HCT116 (cell line): ENCODE measurements around the gene CCDC197. TPM values are rescaled to one million over a fixed set of nuclear protein-coding genes. Genes with fewer than 3 reads are reported as not detected.
A peak's percentile ranks its signal among the peaks of the same experiment; 100 is the strongest.

Experiments used
- ATAC-seq: fragments of 200-7000 bp; cut with Tn5 transposase; 2 replicates; pipeline ENCODE4 v1.9.1; 2020; ENCODE audit warnings: mild to moderate bottlenecking, moderate library complexity
- BruUV-seq: library from RNA; stranded (reverse); fragments of 400-500 nt; replicated peaks from 2 replicates; lab custom pipeline; 2021; lab: Mats Ljungman, UMichigan
- CTCF ChIA-PET: fragments of 300-600 bp; sonication (Branson Sonifier 250); formaldehyde crosslinking; loops from one replicate; lab custom pipeline; 2021; ENCODE audit warnings: antibody characterized with exemption; lab: Charles Lee
- POLR2A ChIA-PET: fragments of 300-600, 350-600 bp; sonication (Branson Sonifier 250); formaldehyde crosslinking; loops from one replicate; lab custom pipeline; 2021; ENCODE audit warnings: antibody characterized with exemption; lab: Charles Lee
- RAD21 ChIA-PET, 2 experiments: fragments of 300-600 bp; sonication (Branson Sonifier 250); formaldehyde crosslinking; loops; one replicate each; lab custom pipeline; 2023; ENCODE audit warnings: low total read pairs in 2 of 2; ENCODE audit not compliant: uncharacterized antibody in 2 of 2, unreplicated experiment in 2 of 2, low non-redundant PET in 1 of 2; lab: Charles Lee
- DNase-seq: peaks from one replicate; pipeline ENCODE4 v3.0.0-alpha.2; 2010; ENCODE audit warnings: low read depth, low spot score
- H2AFZ ChIP-seq: fragments of 200-600 bp; shearing (Covaris generic), sonication (generic); 2 replicates; pipeline ENCODE4 v1.6.1; 2017; ENCODE audit warnings: low read depth, mixed run types, mixed read lengths, antibody characterized with exemption, low read length; ENCODE audit not compliant: poor library complexity, severe bottlenecking
- H3K27ac ChIP-seq: 2 replicates; pipeline ENCODE4 v1.5.1; 2012; ENCODE audit warnings: low read depth, low read length
- H3K27me3 ChIP-seq: fragments of 200-600 bp; sonication (generic); 2 replicates; pipeline ENCODE4 v1.6.1; 2016; ENCODE audit warnings: mixed run types, low read length, mixed read lengths; ENCODE audit not compliant: insufficient read depth
- H3K36me3 ChIP-seq, 2 experiments: fragments of 200-500 bp in 1 of 2; fragments of 200-600 bp in 1 of 2; sonication (Bioruptor generic) in 1 of 2; sonication (generic) in 1 of 2; 2 replicates each; pipeline versions ENCODE4 v1.5.1 to v1.6.1; 2014 to 2016; ENCODE audit warnings: low read length in 2 of 2, inconsistent platforms in 1 of 2, mixed read lengths in 1 of 2, mixed run types in 1 of 2; ENCODE audit not compliant: insufficient read depth in 2 of 2, control insufficient read depth in 1 of 2
- H3K4me1 ChIP-seq, 2 experiments: fragments of 200-600 bp in 1 of 2; sonication (generic) in 1 of 2; 2 replicates each; pipeline versions ENCODE4 v1.5.1 to v1.6.1; 2012 to 2017; ENCODE audit warnings: low read length in 2 of 2, inconsistent platforms in 1 of 2, mild to moderate bottlenecking in 1 of 2, mixed read lengths in 1 of 2, mixed run types in 1 of 2, moderate library complexity in 1 of 2; ENCODE audit not compliant: insufficient read depth in 2 of 2, control insufficient read depth in 1 of 2
- H3K4me2 ChIP-seq: fragments of 200-600 bp; sonication (generic); 2 replicates; pipeline ENCODE4 v1.6.1; 2017; ENCODE audit warnings: mixed run types, low read length, mixed read lengths
- H3K4me3 ChIP-seq, 2 experiments: fragments of 200-600 bp in 1 of 2; sonication (generic) in 1 of 2; replicated peaks in 1 of 2; 2 replicates each; pipeline ENCODE4 v1.5.1; 2011 to 2016; ENCODE audit warnings: low read length in 2 of 2, control low read depth in 1 of 2, low read depth in 1 of 2, mild to moderate bottlenecking in 1 of 2, mixed read lengths in 1 of 2, mixed run types in 1 of 2
- H3K79me2 ChIP-seq: fragments of 200-600 bp; sonication (generic); 2 replicates; pipeline ENCODE4 v1.6.1; 2017; ENCODE audit warnings: mild to moderate bottlenecking, mixed run types, low read length, moderate library complexity, mixed read lengths; ENCODE audit not compliant: insufficient read depth
- H3K9ac ChIP-seq: fragments of 200-600 bp; sonication (generic); 2 replicates; pipeline ENCODE4 v1.6.1; 2016; ENCODE audit warnings: low read length, mixed read lengths
- H3K9me2 ChIP-seq: fragments of 200-600 bp; sonication (generic), shearing (Covaris generic); 2 replicates; pipeline ENCODE4 v1.6.1; 2017; ENCODE audit warnings: mixed run types, mild to moderate bottlenecking, moderate library complexity; ENCODE audit not compliant: insufficient read depth
- H3K9me3 ChIP-seq, 2 experiments: fragments of 200-500 bp in 1 of 2; fragments of 200-600 bp in 1 of 2; sonication (Bioruptor generic) in 1 of 2; sonication (generic) in 1 of 2; 2 replicates each; pipeline ENCODE4 v1.6.1; 2014 to 2017; ENCODE audit warnings: low read length in 2 of 2, mixed read lengths in 2 of 2, inconsistent platforms in 1 of 2, low read depth in 1 of 2, mild to moderate bottlenecking in 1 of 2, mixed run types in 1 of 2, moderate library complexity in 1 of 2; ENCODE audit not compliant: control insufficient read depth in 1 of 2, insufficient read depth in 1 of 2
- H4K20me1 ChIP-seq: fragments of 200-600 bp; sonication (generic), shearing (Covaris generic); 2 replicates; pipeline ENCODE4 v1.6.1; 2017; ENCODE audit warnings: mixed run types, mild to moderate bottlenecking, moderate library complexity; ENCODE audit not compliant: insufficient read depth
- ATF3 ChIP-seq: IDR thresholded peaks from 2 replicates; pipeline ENCODE4 v1.6.1; 2012
- CBX3 ChIP-seq: IDR thresholded peaks from 2 replicates; pipeline ENCODE4 v1.6.1; 2012; ENCODE audit warnings: low read depth
- CEBPB ChIP-seq: IDR thresholded peaks from 2 replicates; pipeline ENCODE4 v1.6.1; 2012; ENCODE audit warnings: low read depth
- CTCF ChIP-seq, 3 experiments: fragments of 200-600 bp in 1 of 3; sonication (generic) in 1 of 3; IDR thresholded peaks in 2 of 3; conservative IDR thresholded peaks in 1 of 3; 2 replicates each; pipeline ENCODE4 v1.5.1; 2012 to 2017; ENCODE audit warnings: low read depth in 2 of 3, low read length in 2 of 3, antibody characterized with exemption in 1 of 3, borderline replicate concordance in 1 of 3, control low read depth in 1 of 3, mild to moderate bottlenecking in 1 of 3, mixed read lengths in 1 of 3, mixed run types in 1 of 3, moderate library complexity in 1 of 3; ENCODE audit not compliant: insufficient read depth in 1 of 3
- EGR1 ChIP-seq: IDR thresholded peaks from 2 replicates; pipeline ENCODE4 v1.6.1; 2012; ENCODE audit warnings: low read depth
- FOSL1 ChIP-seq: IDR thresholded peaks from 2 replicates; pipeline ENCODE4 v1.6.1; 2012; ENCODE audit warnings: low read depth
- JUND ChIP-seq: IDR thresholded peaks from 2 replicates; pipeline ENCODE4 v1.6.1; 2012
- MAX ChIP-seq: IDR thresholded peaks from 2 replicates; pipeline ENCODE4 v1.6.1; 2012
- POLR2A ChIP-seq: IDR thresholded peaks from 2 replicates; pipeline ENCODE4 v1.7.0; 2011; ENCODE audit warnings: borderline replicate concordance; ENCODE audit not compliant: insufficient read depth, insufficient read length; ENCODE audit errors: extremely low read depth
- POLR2AphosphoS5 ChIP-seq: IDR thresholded peaks from 2 replicates; pipeline ENCODE4 v1.6.1; 2011; ENCODE audit warnings: mild to moderate bottlenecking, low read depth, low read length, moderate library complexity
- RAD21 ChIP-seq: IDR thresholded peaks from 2 replicates; pipeline ENCODE4 v1.6.1; 2012; ENCODE audit warnings: low read depth, mild to moderate bottlenecking
- SP1 ChIP-seq: IDR thresholded peaks from 2 replicates; pipeline ENCODE4 v1.6.1; 2012; ENCODE audit warnings: low read depth
- SRF ChIP-seq: IDR thresholded peaks from 2 replicates; pipeline ENCODE4 v1.6.1; 2012; ENCODE audit warnings: low read depth
- TCF7L2 ChIP-seq: IDR thresholded peaks from 2 replicates; pipeline ENCODE4 v1.7.0; 2011; ENCODE audit warnings: borderline replicate concordance, inconsistent platforms; ENCODE audit not compliant: insufficient read depth, insufficient read length; ENCODE audit errors: extremely low read depth
- YY1 ChIP-seq: IDR thresholded peaks from 2 replicates; pipeline ENCODE4 v1.6.1; 2011; ENCODE audit warnings: low read length, low read depth, moderate library complexity, mild to moderate bottlenecking; ENCODE audit not compliant: insufficient replicate concordance; ENCODE audit errors: extremely low read depth
- ZBTB33 ChIP-seq: IDR thresholded peaks from 2 replicates; pipeline ENCODE4 v1.6.1; 2011; ENCODE audit warnings: mild to moderate bottlenecking, low read length, moderate library complexity; ENCODE audit not compliant: insufficient replicate concordance; ENCODE audit errors: extremely low read depth
- ZFX ChIP-seq: fragments of 450-650 bp; IDR thresholded peaks from 2 replicates; pipeline ENCODE4 v1.6.1; 2017
- ZNF274 ChIP-seq: fragments of 200-500 bp; sonication (Bioruptor generic); IDR thresholded peaks from 2 replicates; pipeline ENCODE4 v1.6.1; 2014; ENCODE audit warnings: mild to moderate bottlenecking, low read depth, low read length, inconsistent platforms
- intact Hi-C: fragments of 100-400 bp; cut with micrococcal nuclease; formaldehyde crosslinking; loops from 2 replicates; pipeline ENCODE4 v1.10.0; 2022
- total RNA-seq: library from RNA; stranded (reverse); gene quantifications from one replicate; pipeline ENCODE4 v1.2.1, GENCODE V29; 2021; ENCODE audit not compliant: unreplicated experiment

Gene CCDC197
- total RNA-seq, 1 experiment from 2014 or later = not detected

- intact Hi-C loops = no loop called here
- Histone ChIP-seq H3K4me2 (peak overlapping the region; percentile 74; the same call in 1 of the 2 replicates), H3K9ac (no peak overlapping the region), H4K20me1 (no peaks in the 10 kb centered on the region), H3K9me2 (no peaks in the 10 kb centered on the region), H2AFZ (no peak overlapping the region), H3K27ac (no peak overlapping the region), H3K27me3 (no peaks in the 10 kb centered on the region), H3K4me1 (peaks cover 23 to 87% of the 10 kb centered on the region in 2 experiments), H3K4me3 (no peak overlapping the region), H3K9me3 (no peaks in the 10 kb centered on the region), H3K79me2 (no peaks in the 10 kb centered on the region), H3K36me3 (no peaks in the 10 kb centered on the region)
- ATAC-seq (no peak), DNase-seq (no peak)
- ChIA-PET RAD21 (no interaction called here), POLR2A (interaction anchor here (1.3 kb wide), 1 partner anchor 11 kb away, joined by 6 read pairs; no protein-coding TSS in a partner anchor), CTCF (interaction anchor here (1.0 kb wide), 1 partner anchor 18 kb away, joined by 3 read pairs; no protein-coding TSS in a partner anchor)
- TF ChIP-seq POLR2A (no peak), POLR2AphosphoS5 (no peak), ZFX (no peak), ZNF274 (no peak), CEBPB (no peak), MAX (no peak), ZBTB33 (no peak), TCF7L2 (no peak), EGR1 (no peak), FOSL1 (no peak), ATF3 (no peak), RAD21 (no peak), CBX3 (no peak), YY1 (no peak), CTCF (IDR thresholded peaks at IDR 0.05 in 2 of 3, conservative IDR thresholded peaks at IDR 0.05 in 1 of 3; ENCODE audit: borderline replicate concordance in 1 of 3, insufficient read depth in 1 of 3, low read depth in 2 of 3, low read length in 2 of 3) (no peak), JUND (no peak), SP1 (no peak), SRF (no peak)
- BruUV-seq = no TSS peak
Observed at GRCh38 chr14:93957751-93958566, 39.1 kb upstream of the CCDC197 start.
